Activated T-helper 2 cell treated with anti-CD3 and anti-CD28 coated beads, Interferon-gamma antibody, Interleukin-2, Interleukin-4, amounts not matched to agents 10 μg/mL and 5 μg/mL and 100 μg/mL, durations not matched to agents 14 hours and 24 hours and 36 hours (primary cell): ENCODE results near the gene MAPK8IP3. TPM values are rescaled to one million over a fixed set of nuclear protein-coding genes. Genes with fewer than 3 reads are reported as not detected.
A peak's percentile ranks its signal among the peaks of the same experiment; 100 is the strongest.
"Not testable (repeated sequence)": the region's sequence is repeated elsewhere in the genome, so short reads cannot be mapped to it uniquely, and the experiment has no call there.

ENCODE experiments used
- DNase-seq: peaks from one replicate; pipeline ENCODE4 v3.0.0; 2021; ENCODE audit warnings: low spot score
- H3K27ac Mint-ChIP-seq: one replicate; pipeline ENCODE4 v1.8.0; 2021; ENCODE audit warnings: mixed read lengths
- H3K27me3 Mint-ChIP-seq: one replicate; pipeline ENCODE4 v1.8.0; 2021; ENCODE audit warnings: low read depth, mixed read lengths
- H3K36me3 Mint-ChIP-seq: one replicate; pipeline ENCODE4 v1.8.0; 2021; ENCODE audit warnings: low read depth, mixed read lengths
- H3K4me1 Mint-ChIP-seq: one replicate; pipeline ENCODE4 v1.8.0; 2021; ENCODE audit warnings: low read depth, mixed read lengths
- H3K4me3 Mint-ChIP-seq: one replicate; pipeline ENCODE4 v1.8.0; 2021; ENCODE audit warnings: low read depth, mild to moderate bottlenecking, moderate library complexity, mixed read lengths
- H3K9me3 Mint-ChIP-seq: one replicate; pipeline ENCODE4 v1.8.0; 2021; ENCODE audit warnings: mixed read lengths
- intact Hi-C: fragments of 100-400 bp; cut with micrococcal nuclease; formaldehyde crosslinking; loops from one replicate; pipeline ENCODE4 v1.15.1; 2023
- total RNA-seq: library from RNA; stranded (reverse); gene quantifications from 2 replicates; pipeline ENCODE4 v1.2.3, GENCODE V29; 2022

Gene MAPK8IP3
- total RNA-seq, 1 donor from 2014 or later, result 74.8 TPM

DNA sequence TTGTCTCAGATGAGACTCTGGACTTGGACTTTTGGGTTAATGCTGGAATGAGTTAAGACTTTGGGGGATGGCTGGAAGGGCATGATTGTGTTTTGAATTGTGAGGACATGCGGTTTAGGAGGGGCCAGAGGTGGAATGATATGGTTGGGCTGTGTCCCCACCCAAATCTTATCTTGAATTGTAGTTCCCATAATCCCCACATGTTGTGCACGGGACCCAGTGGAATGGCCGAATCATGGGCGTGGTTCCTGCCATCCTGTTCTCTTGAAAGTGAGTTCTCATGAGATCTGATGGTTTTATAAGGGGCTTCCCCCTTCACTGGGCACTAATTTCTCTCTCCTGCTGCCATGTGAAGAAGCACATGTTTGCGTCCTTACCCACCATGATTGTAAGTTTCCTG is 93.3 kb downstream of the MAPK8IP3 start:
- H3K27ac Mint-ChIP-seq, intact Hi-C loops, H3K4me1 Mint-ChIP-seq, DNase-seq, H3K36me3 Mint-ChIP-seq, H3K4me3 Mint-ChIP-seq, H3K27me3 Mint-ChIP-seq: not testable (repeated sequence)
- H3K9me3 Mint-ChIP-seq, result peaks cover 22% of the 10 kb centered on the region

- Mint-ChIP-seq H3K9me3 (peaks cover 22% of the 10 kb centered on the region), H3K36me3 (peaks cover 8% of the 10 kb centered on the region), H3K4me1 (no peaks in the 10 kb centered on the region), H3K27ac (no peak overlapping the region), H3K27me3 (no peaks in the 10 kb centered on the region), H3K4me3 (no peak overlapping the region)
- no peak for DNase-seq
- intact Hi-C loops, result no loop called here
Measured at GRCh38 chr16:1800701-1801100, 94.7 kb downstream of the MAPK8IP3 start.

GRCh38 chr16:1807626-1808025 is 101.6 kb downstream of the MAPK8IP3 start:
- Mint-ChIP-seq H3K27ac (no peak overlapping the region), H3K27me3 (no peaks in the 10 kb centered on the region), H3K9me3 (no peaks in the 10 kb centered on the region), H3K36me3 (peaks cover 23% of the 10 kb centered on the region), H3K4me3 (no peak overlapping the region), H3K4me1 (no peaks in the 10 kb centered on the region)
- DNase-seq, result no peak
- intact Hi-C loops, result no loop called here

DNA sequence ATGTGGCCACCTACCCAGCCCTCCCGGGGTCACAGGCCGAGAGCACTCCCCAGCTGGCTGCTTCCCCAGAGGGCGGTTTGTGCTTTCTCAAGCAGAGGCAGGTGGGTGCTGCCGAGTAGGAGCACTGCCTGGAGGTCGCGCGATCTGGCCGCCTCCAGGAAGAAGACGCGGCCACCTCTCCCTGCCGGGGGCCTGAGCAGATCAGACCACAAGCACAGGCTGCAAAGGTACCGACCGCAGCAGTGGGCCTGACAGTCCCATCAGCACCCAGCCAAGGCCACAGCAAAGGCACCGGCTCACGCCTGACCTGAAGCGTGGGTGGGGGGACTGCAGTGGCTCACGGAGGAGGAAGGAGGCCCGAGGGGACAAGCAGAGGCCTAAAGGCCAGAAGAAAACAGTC is 102.7 kb downstream of the MAPK8IP3 start:
- no peaks in the 10 kb centered on the region for H3K27me3 Mint-ChIP-seq
- peaks cover 29% of the 10 kb centered on the region for H3K36me3 Mint-ChIP-seq
- H3K4me3 Mint-ChIP-seq, result no peak overlapping the region
- H3K9me3 Mint-ChIP-seq, result no peaks in the 10 kb centered on the region
- H3K4me1 Mint-ChIP-seq, result peaks cover 2% of the 10 kb centered on the region
- no peak for DNase-seq
- H3K27ac Mint-ChIP-seq, result no peak overlapping the region
- intact Hi-C loops, result no loop called here

- intact Hi-C loops, result no loop called here
- no peak overlapping the region for H3K27ac Mint-ChIP-seq
- H3K27me3 Mint-ChIP-seq, result no peaks in the 10 kb centered on the region
- no peaks in the 10 kb centered on the region for H3K9me3 Mint-ChIP-seq
- no peak overlapping the region for H3K4me3 Mint-ChIP-seq
- H3K4me1 Mint-ChIP-seq, result peaks cover 2% of the 10 kb centered on the region
- DNase-seq, result no peak
- H3K36me3 Mint-ChIP-seq, result peaks cover 31% of the 10 kb centered on the region
Measured at GRCh38 chr16:1809281-1809801, 103.3 kb downstream of the MAPK8IP3 start.

GRCh38 chr16:1810106-1810505 is 104.1 kb downstream of the MAPK8IP3 start:
- H3K27ac Mint-ChIP-seq, result no peak overlapping the region
- intact Hi-C loops, result no loop called here
- DNase-seq, result no peak
- H3K36me3 Mint-ChIP-seq, result peaks cover 35% of the 10 kb centered on the region
- H3K4me3 Mint-ChIP-seq, result no peak overlapping the region
- H3K27me3 Mint-ChIP-seq, result no peaks in the 10 kb centered on the region
- peaks cover 2% of the 10 kb centered on the region for H3K4me1 Mint-ChIP-seq
- H3K9me3 Mint-ChIP-seq, result no peaks in the 10 kb centered on the region

- H3K27me3 Mint-ChIP-seq, result no peaks in the 10 kb centered on the region
- H3K4me3 Mint-ChIP-seq, result no peak overlapping the region
- H3K9me3 Mint-ChIP-seq, result no peaks in the 10 kb centered on the region
Measured at GRCh38 chr16:1810536-1810935, 104.5 kb downstream of the MAPK8IP3 start.

GRCh38 chr16:1812732-1813163 is 106.8 kb downstream of the MAPK8IP3 start:
- Mint-ChIP-seq H3K4me3 (no peak overlapping the region), H3K27me3 (no peaks in the 10 kb centered on the region), H3K4me1 (peaks cover 2% of the 10 kb centered on the region), H3K9me3 (no peaks in the 10 kb centered on the region), H3K27ac (no peak overlapping the region), H3K36me3 (peaks cover 25% of the 10 kb centered on the region)
- DNase-seq, result peak; percentile 30
- intact Hi-C loops, result no loop called here

More at GRCh38 chr16:1810536-1810935, 104.5 kb downstream of the MAPK8IP3 start:
- peaks cover 38% of the 10 kb centered on the region for H3K36me3 Mint-ChIP-seq
- peaks cover 2% of the 10 kb centered on the region for H3K4me1 Mint-ChIP-seq
- DNase-seq, result no peak
- H3K27ac Mint-ChIP-seq, result no peak overlapping the region
- intact Hi-C loops, result no loop called here

DNA sequence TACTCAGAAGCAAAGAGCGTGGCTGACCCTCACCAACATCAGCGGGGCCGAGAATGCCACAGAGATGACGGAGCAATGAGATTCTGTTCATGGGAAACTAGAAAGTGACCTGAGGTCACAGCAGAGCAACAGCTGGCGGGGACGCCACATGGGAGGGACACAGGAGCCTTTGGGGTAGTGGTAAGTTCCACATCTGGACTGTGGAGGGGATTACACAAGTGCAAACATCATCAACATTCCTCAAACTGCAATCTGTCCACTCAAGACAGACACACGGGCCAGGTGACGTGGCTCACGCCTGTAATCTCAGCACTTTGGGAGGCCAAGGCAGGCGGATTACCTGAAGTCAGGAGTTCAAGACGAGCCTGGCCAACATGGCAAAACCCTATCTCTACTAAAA is 109.5 kb downstream of the MAPK8IP3 start:
- no peak for DNase-seq
- Mint-ChIP-seq H3K4me1 (peaks cover 2% of the 10 kb centered on the region), H3K36me3 (peaks cover 18% of the 10 kb centered on the region), H3K27ac (no peak overlapping the region), H3K27me3 (no peaks in the 10 kb centered on the region), H3K4me3 (no peak overlapping the region), H3K9me3 (no peaks in the 10 kb centered on the region)
- intact Hi-C loops, result no loop called here

DNA sequence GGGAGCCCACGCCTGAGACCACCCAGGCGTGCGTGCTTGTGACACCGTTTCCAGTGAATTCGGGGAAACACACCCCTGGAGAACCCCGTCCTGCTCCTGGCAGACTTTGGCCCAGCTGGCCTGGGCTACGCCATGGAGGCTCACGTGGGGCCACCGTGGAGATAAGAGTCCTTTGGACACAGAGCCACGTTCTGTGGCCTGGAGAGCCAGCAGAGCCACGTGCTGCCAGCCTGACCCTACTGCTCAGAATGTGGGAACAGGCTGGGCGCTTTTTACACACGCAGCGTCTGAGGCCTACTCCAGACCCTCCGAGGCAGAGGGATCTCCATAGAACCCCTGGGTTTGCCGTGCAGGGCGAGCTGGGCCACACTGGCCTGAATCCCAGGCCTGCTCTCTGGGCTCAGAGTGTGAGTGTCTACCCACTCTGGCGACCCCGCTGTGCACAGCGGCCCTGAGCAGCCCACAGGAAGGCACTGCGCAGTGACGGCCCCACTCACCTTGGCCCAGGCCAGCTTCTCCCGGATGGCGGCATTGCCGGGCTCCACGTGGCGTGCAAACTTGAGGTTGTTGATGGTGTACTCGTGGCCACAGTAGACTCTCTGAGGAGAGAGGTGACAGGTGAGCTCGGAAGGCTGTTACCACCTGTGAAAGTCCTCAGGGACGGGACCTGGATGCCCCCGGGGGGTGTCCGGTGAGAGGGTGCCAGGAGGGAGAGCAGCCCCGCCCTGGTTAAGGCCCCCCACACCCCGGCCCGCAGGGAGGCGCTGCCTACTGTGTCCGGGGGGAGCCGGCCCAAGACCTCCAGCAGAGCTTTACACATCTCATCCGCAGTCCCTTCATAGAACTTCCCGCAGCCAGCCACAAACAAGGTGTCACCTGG is 110.6 kb downstream of the MAPK8IP3 start:
- Mint-ChIP-seq H3K4me1 (peaks cover 2% of the 10 kb centered on the region), H3K4me3 (no peak overlapping the region), H3K27me3 (no peaks in the 10 kb centered on the region), H3K36me3 (peaks cover 18% of the 10 kb centered on the region), H3K9me3 (no peaks in the 10 kb centered on the region), H3K27ac (no peak overlapping the region)
- DNase-seq, result no peak
- intact Hi-C loops, result no loop called here

- intact Hi-C loops, result no loop called here
- H3K27ac Mint-ChIP-seq, result no peak overlapping the region
Measured at GRCh38 chr16:1817276-1817589, 111.2 kb downstream of the MAPK8IP3 start.

GRCh38 chr16:1817716-1818115 is 111.7 kb downstream of the MAPK8IP3 start:
- Mint-ChIP-seq H3K4me1 (peaks cover 2% of the 10 kb centered on the region), H3K4me3 (no peak overlapping the region), H3K36me3 (peaks cover 18% of the 10 kb centered on the region), H3K9me3 (no peaks in the 10 kb centered on the region), H3K27me3 (no peaks in the 10 kb centered on the region), H3K27ac (no peak overlapping the region)
- intact Hi-C loops, result no loop called here
- no peak for DNase-seq

More at GRCh38 chr16:1817276-1817589, 111.2 kb downstream of the MAPK8IP3 start:
- DNase-seq, result no peak
- peaks cover 18% of the 10 kb centered on the region for H3K36me3 Mint-ChIP-seq
- H3K9me3 Mint-ChIP-seq, result no peaks in the 10 kb centered on the region
- H3K4me1 Mint-ChIP-seq, result peaks cover 2% of the 10 kb centered on the region
- no peak overlapping the region for H3K4me3 Mint-ChIP-seq
- no peaks in the 10 kb centered on the region for H3K27me3 Mint-ChIP-seq

GRCh38 chr16:1818204-1818872 is 112.3 kb downstream of the MAPK8IP3 start:
- intact Hi-C loops, result no loop called here
- DNase-seq, result no peak
- Mint-ChIP-seq H3K36me3 (peaks cover 15% of the 10 kb centered on the region), H3K27me3 (no peaks in the 10 kb centered on the region), H3K4me3 (no peak overlapping the region), H3K9me3 (no peaks in the 10 kb centered on the region), H3K4me1 (peaks cover under 1% of the 10 kb centered on the region), H3K27ac (no peak overlapping the region)
